Activated effector memory CD4-positive, alpha-beta T cell treated with Interleukin-2 at 50 U/mL for 16 hours (primary cell): ENCODE results near the gene EHBP1L1.

Experiments
- DNase-seq: peaks from one replicate; pipeline ENCODE4 v3.0.0-alpha.2; 2020

EHBP1L1 gene

DNA sequence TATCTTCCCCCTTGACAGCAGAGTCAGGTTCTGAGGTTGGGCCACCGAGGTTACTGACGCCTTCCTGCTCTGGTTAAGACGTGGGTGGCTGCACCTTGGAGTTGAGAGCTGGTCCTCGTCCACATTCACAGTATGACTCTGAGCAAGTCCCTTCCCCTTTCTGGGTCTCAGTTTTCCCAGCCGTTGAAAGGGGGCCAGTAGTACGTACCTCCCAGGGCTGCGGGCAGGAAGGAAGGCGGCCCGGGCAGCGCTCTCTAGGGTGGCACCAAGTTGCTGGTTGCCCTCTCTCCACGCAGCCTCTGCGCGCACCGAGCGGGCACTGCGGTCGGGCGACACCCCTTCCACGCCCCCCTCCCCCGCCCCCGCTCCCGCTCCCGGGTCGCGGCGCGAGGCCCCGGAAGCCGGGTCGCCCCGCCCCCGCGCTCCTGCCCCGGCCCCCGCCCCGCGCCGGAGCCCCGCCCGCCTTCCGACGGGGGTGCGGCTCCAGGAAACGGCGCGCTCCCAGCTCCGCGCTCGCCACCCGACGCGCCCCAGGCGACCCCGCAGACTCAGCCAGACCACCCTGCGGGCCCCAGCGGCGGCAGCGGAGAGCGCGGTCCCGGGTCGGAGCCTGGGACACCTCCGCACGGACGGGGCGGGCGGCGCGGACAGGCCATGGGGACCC is at the start of gene EHBP1L1:
EHBP1L1 (plus strand) TSS at position 486 of the 664 bp plus-strand sequence. CDS start 250 bp downstream, outside the sequence.
- peak; percentile 77 for DNase-seq

DNA sequence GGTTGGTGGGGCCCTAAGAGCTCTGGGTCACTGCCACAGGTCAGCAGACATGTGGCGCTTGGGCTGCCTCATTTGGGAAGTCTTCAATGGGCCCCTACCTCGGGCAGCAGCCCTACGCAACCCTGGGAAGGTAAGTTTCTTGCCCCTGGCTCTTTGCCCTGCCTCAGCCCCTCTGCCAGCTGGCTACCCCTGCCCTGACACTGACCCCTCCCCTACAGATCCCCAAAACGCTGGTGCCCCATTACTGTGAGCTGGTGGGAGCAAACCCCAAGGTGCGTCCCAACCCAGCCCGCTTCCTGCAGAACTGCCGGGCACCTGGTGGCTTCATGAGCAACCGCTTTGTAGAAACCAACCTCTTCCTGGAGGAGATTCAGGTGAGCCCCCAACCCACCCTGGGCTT is 49.1 kb upstream of the EHBP1L1 start:
- no peak for DNase-seq

DNA sequence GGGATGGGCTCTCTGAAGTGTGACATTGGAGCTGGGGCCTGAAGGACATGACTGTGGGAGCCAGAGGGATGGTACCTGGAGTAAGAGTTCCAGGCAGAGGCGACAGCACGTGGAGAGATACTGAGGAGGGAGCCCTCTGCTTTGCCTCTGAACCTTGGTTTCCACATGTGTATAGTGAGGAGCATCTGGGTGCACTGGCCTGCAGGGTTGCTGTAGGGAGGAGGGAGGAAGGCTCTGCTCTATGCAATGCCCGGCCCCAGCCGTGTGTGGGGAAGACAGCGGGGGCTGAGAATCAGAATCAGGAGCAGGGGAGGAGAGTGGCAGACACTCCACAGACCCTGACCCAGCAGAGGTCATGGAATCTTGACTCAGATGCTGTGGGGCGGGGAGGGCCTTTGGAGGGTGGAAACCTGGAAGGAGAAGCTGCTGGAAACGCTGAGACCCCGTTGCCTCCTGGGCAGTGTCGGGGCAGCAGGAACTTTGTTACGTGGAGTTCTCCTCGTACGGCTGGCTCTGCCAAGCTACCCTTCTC is 47.0 kb upstream of the EHBP1L1 start:
- no peak for DNase-seq

DNA sequence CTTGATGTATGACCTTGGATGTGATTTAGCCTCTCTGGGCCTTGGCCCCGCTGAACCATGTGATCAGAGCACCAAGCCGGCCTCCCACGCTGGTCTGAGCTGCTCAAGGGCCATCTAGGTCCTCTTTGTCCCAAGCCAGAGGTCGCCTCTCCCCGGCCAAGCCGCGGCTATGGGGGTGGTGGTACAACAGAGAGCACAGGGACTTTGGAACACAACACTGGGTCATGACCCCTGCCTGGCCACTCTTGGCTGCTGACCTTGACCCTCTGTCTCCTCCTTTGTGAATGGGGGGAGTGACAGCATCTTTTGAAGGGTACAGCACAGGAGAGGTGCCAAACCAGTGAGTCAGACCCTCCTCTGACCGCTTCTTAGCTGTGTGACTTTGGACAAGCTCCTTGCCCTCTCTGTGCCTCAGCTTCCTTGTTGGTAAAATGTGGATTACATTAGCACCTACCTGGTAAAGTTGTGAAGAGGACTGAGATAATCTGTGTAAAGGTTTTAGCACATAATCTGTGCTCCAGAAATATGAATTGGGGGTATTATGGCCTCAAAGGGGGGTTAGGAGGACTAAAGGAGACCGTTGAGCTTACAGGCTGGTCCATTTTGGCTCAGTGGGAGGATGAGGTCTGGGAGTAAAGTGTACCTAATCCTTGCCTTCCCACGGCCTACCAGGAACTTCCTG is 46.2 kb upstream of the EHBP1L1 start:
- no peak for DNase-seq

DNA sequence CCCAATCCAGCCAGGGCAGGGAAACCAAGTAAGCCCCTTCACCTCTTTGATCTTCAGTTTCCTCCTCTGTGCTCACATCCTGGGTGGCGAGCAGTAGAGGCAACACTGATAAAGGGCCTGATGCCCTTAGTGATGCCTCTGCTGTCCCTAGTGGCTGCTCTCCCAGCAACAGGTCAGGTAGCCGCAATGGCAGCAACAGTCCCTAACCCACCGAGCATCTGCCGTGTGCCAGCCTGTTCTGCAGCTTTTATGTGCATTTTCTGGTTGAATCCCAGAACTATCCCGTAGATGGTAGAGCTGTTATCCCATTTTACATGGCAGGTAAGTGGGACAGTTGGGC is 45.7 kb upstream of the EHBP1L1 start:
- DNase-seq, result no peak

DNA sequence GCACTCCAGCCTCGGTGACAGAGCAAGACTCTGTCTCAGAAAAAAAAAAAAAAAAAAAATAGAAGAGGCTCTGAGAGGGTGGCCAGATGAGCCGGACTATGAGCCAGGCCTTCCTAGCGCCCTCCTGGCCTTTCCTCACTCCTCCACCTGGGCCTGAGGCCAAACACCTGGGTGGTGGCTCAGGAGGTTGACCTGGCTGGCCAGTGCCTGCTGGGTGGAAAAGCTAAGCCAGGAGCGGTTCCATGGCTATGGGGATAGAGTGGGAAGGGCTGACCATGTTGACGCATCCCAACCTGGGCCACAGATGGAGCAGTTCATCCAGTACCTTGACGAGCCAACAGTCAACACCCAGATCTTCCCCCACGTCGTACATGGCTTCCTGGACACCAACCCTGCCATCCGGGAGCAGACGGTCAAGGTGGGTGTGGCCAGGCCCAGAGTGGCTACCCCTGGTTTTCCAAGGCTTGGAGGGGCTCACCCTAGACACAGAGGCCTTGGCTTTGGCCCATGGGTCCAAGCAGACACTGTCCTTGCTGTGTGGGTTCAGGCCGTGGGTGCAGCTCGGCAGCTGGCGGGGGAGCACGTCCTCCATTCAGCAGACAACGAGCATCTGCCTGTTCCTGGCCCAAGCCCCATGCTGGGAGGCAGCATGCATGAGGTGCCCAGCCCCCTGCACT is 43.3 kb upstream of the EHBP1L1 start:
- no peak for DNase-seq

DNA sequence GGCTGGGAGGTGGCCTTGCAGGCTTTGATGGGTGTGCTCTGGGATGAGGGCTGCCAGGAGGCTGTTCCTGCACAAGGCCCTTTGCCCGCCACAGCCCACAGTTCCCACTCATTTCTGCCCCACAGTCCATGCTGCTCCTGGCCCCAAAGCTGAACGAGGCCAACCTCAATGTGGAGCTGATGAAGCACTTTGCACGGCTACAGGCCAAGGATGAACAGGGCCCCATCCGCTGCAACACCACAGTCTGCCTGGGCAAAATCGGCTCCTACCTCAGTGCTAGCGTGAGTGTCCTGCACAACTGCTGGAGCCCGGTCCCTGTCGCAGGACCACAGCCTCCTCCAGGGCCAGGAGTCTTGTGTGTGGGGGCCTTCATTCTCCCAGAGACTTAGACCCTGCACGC is 40.8 kb upstream of the EHBP1L1 start:
- DNase-seq, result no peak

DNA sequence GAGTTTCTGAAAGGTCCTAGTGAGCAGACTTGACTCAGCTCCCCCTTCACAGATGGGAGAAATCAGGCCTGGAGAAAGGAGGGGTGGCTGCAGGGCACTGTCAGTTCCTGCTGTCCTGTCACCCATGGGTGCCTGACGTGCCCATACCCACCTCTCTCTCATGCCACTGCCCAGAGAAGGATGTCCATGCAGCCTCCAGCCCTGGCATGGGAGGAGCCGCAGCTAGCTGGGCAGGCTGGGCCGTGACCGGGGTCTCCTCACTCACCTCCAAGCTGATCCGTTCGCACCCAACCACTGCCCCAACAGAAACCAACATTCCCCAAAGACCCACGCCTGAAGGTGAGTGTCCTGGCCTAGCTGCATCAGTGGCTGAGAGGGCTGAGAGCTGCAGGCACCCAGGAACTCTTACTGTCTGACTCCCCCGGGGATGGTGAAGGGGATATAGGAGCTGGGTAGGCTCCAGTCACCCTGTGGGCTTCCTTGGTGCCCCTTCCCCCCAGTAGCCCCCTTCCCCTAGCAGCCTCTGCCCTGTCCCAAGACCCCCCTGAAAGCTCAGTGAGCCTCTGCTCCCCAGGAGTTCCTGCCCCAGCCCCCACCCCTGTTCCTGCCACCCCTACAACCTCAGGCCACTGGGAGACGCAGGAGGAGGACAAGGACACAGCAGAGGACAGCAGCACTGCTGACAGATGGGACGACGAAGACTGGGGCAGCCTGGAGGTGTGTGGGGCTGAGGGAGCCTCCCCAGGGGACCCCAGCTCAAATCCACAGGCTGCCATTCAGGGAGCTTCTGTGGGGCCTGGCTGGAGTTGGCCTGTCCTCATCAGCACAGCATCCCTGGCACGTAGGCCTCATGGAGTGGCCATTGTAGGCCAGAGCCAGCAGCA is 39.2 kb upstream of the EHBP1L1 start:
- DNase-seq, result no peak

DNA sequence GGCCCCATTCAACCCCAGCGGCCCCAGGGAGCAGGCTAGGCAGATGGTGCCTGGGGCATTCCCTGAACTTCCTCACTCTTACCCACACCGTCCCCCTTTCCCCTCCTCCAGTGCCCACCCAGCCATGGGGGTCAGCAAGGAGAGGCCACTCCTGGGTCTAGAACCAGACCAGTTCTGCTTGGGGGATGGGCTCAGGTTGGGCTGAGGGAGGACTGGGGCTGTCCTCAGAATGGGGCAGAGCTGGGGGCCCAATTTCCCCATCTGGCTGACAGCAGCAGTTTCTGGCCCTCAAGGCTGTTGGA is 38.6 kb upstream of the EHBP1L1 start:
- DNase-seq, result no peak

DNA sequence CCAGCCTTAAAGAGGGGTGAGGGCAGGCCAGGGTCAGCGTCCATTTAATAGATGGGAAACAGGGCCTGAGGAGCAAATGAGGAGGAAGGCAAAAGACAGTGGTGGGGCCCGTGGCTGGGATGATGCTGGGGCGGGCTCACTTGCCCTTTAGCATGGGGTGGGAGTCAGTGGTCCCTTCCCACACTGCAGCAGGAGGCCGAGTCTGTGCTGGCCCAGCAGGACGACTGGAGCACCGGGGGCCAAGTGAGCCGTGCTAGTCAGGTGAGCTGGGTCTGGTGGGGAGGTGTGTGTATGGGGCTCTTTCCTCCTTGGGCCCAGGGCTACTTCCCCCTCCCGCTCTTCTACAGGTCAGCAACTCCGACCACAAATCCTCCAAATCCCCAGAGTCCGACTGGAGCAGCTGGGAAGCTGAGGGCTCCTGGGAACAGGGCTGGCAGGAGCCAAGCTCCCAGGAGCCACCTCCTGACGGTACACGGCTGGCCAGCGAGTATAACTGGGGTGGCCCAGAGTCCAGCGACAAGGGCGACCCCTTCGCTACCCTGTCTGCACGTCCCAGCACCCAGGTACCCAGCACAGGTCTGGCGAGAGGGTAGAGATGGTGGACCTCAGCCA is 38.1 kb upstream of the EHBP1L1 start:
- DNase-seq, result no peak

DNA sequence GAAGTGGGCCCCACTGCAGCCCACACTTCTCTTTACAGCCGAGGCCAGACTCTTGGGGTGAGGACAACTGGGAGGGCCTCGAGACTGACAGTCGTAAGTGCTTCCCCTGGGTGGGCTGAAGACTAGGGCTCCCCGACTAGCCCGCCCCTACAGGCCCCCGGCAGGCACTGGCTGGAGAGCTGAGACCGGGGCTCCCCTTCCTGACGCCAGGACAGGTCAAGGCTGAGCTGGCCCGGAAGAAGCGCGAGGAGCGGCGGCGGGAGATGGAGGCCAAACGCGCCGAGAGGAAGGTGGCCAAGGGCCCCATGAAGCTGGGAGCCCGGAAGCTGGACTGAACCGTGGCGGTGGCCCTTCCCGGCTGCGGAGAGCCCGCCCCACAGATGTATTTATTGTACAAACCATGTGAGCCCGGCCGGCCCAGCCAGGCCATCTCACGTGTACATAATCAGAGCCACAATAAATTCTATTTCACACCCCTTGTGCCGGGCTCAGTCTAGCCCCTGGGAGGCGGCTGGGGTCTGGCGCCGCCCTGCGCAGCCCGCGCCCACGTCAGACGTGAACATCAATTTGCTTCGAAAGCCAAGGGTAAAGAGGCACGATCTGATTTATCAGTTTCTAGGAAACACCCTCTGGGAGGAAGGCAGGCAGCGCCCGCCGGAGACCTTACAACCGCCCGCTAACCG is 37.5 kb upstream of the EHBP1L1 start:
- DNase-seq, result no peak

DNA sequence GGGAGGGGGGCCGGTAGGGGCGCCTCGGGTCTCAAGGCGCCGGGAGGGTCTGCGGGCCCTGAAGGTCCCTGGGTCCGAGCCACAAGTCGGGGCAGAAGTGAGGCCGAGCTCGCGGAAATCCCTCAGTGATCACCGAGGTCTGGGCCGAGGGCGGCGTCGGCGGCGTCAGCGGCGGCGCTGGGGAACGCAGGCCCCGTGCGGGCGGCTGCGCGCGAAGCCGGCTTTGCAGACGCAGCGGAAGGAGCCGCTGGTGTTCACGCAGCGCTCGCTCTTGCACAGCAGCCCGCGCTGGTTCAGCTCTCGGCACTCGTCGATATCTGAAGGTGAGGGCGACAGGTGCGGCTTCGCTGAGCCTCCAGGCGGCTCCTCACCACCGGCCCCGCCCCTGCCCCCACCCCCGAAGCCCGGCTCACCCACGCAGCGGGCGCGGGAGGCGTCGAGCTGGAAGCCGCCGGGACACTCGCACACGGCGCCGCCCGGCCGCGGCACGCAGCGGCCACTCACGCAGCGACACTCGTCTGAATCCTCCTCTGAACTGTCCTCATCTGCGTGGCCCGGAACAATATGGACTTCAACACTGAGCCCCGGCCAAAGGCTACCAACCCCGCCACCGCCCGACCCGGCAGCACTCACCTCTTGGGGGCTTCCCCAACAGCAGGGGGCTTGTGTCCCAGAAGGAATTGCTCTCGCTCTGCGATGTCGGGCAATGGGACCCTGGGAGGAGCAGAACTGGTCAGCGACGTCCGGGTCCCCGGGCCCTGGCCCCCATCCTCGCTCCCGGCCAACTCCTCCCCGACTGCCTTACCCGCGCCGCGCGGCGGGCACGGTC is 36.7 kb upstream of the EHBP1L1 start:
- no peak for DNase-seq

DNA sequence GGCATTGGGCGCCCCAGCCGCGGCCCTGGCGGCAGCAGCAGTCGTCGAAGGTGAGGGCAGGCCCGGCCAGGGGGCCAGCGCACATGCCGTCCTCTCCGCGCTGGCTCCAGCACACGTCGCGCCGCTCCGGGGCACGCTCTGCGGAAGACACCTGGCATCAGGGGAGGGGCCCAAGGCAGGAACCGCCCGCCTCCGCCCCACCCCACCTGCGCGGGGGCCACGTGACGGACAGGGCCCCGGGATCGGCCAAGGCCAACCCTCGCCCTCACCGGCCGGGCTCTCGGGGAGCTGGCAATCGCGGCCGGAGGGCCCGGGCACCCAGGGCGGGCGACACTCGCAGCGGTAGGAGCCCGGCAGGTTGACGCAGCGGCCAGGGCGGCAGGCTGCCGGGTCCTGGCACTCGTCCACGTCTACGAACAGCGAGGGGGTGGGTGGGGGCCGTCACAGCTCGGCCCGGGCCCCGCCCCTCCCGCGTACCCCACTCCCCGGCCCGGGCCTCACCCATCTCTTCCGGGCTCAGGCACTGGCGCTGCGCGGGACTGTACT is 36.0 kb upstream of the EHBP1L1 start:
- DNase-seq, result no peak

DNA sequence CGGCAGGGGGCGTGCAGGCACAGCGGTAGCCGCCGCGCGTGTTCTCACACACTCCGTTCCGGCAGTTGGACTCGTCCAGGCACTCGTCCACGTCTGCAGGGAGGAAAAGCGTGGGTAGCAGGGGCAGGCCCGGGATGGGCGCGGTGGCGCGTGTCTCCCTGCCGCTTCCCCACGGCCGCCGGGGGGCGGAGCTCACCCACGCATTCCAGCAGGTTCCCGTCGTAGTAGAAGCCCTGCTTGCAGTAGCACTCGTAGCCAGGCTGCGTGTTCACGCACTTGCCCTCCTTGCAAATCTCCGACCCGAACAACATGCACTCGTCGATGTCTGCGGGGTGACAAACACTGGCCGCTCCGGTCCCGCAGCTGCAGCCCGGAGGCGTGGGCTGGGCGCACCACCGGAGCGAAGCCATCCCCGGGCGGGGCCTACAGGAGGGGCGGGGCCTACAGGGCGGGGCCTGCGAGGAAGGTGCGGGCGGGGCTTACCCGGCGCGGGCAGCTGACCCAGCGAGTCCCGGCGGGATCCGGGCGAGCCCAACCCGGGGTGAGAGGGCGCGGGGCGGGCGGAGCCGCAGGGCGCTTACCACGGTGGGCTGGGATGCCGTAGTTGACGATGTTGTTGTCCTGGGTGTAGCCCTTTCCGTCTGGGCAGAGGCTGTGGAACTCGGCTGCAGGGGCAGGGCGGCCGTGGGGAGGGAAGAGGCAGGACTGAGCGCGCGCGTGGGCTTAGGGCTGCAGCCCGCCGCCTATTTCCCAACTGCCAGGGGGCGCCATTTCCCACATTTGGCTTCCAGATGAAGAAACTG is 35.4 kb upstream of the EHBP1L1 start:
- DNase-seq, result peak; percentile 91

DNA sequence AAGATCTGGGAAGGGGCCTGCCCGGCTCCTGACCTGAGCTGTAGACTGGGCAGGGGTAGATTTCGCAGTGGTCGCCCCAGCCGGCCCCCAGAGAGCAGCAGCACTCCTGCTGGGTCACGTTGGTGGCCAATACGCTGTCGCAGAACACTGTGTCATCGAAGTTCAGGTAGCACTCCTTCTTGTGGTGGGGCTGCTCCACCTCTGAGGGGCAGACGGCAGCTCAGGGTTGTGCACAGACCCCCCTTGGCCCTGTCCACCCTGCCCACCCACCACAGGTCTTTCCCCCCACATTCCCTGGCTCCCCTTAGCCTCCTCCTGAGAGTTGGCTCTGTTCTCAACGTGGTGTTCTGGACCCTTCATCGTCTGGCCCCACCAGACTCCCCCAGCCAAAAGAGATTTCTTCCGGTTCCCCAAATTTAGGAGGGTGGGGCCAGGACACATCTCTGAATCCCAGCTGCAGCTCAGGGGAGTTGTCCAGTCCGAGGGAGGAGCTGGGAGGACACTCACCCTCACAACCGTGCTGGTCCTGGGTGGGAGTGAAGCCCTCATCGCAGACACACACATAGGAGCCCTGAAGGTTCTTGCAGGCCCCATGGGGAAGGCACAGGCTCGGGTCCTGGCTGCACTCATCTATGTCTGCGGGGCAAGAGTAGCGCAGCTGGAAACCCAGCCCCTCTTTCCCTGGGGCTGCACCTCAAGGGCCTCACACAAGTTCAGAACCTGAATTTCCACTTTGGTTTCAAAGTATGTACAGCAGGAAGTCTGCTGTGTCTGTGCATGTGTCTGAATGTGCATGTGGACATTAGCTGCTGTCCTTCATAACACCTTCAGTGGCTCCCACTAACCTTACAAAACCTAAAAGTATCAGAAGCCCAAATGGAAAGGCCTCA is 34.5 kb upstream of the EHBP1L1 start:
- no peak for DNase-seq

DNA sequence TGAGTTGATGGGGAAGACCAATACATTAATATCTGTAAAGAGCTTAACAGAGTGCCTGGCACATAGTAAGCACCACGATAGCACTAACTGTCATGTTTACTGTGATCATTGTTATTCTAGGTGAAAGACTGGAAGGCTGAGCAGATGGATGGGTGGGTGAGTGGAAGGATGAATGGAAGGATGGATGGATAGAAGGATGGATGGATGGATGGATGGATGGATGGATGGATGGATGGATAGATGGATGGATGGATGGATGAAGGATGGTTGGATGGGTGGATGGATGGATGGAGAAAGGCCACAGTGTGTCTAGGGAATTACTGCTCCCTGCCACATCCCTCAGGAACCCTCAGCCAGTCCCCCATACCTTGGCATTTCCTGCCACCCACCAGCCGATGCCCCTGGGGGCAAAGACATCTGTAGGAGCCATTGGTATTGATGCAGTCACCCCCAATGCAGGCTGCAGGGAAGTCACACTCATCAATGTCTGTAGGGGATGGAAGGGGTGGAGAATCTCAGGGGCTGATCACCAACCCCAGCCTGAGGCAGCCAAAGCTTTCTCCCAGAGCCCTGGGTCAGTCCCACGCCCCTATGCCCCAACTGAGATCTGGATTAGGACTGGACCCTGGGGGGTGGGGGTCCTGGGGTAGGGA is 33.0 kb upstream of the EHBP1L1 start:
- DNase-seq, result no peak

DNA sequence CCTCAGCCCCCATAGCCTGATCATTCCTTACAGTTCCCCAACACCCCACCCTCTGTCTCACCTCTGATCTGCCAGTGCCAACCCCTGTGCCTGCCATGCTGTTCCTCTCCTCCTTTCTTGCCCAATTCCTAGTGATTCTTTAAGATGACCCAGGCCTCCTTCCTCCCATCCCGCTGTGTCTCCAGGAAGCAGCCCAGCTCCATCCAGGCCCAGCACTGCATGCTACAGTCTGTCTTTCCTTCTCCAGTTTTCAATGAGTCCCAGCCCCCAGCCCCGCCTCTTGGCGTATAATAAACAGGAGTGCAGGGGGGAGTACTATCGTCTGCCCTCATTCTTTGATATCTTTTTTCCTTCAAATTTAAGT is 30.0 kb upstream of the EHBP1L1 start:
- DNase-seq, result no peak

DNA sequence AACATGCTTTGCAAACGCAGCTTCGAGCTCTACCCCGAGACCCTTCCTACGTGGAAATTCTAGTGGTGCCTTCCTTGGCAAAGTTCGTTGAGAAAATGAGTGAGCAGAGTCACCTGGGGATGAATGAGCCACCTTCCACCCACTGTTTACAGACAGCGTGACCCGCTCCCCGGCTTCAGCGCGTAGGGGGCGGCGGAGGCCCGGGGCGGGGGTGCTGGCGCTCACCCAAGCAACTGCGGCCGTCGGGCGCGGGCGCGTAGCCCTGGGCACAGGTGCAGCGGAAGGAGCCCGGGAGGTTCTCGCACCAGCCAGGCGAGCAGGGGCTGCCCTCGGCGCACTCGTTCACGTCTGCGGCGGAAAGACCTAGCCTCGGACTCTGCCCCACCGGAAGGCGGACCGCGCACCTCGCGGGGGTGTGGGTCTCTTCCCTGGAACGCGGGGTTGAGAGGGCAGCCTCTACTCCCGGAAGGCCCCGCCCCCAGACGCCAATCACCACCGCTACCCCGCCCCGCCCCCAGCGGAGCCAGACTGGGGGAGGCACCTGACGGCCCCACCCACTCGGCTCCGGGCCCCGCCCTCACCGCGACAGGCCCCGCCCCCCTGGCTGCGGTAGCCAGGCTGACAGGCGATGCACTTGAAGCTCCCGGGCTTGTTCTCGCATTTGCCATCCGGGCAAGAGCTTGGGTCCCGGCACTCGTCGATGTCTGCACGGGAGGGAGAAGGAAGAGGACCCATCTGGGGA is 29.5 kb upstream of the EHBP1L1 start:
- DNase-seq, result peak; percentile 97
